GM21390 (cell line): ENCODE data around the gene NOS3.

Experiments
- ATAC-seq: cut with Tn5 transposase; IDR thresholded peaks from one replicate; pipeline ENCODE4 v1.9.1; 2021; ENCODE audit not compliant: unreplicated experiment

Gene NOS3

DNA sequence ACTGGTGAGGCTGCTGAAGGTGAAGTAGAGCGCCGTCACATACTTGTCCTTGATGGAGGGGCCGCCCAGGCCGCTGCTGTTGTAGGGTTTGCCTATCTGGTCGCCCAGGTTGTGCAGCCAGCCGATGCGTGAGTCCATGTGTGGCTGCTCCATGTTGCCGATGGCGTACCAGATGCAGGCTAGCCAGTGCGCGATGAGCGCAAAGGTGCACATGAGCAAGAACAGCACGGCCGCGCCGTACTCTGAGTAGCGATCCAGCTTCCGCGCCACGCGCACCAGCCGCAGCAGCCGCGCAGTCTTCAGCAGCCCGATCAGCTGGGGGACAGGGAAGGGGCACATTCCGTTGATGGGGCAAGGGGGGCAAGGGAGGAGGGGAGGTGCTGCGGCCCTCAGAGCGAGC is 39.3 kb upstream of the NOS3 start:
- ATAC-seq: no peak

DNA sequence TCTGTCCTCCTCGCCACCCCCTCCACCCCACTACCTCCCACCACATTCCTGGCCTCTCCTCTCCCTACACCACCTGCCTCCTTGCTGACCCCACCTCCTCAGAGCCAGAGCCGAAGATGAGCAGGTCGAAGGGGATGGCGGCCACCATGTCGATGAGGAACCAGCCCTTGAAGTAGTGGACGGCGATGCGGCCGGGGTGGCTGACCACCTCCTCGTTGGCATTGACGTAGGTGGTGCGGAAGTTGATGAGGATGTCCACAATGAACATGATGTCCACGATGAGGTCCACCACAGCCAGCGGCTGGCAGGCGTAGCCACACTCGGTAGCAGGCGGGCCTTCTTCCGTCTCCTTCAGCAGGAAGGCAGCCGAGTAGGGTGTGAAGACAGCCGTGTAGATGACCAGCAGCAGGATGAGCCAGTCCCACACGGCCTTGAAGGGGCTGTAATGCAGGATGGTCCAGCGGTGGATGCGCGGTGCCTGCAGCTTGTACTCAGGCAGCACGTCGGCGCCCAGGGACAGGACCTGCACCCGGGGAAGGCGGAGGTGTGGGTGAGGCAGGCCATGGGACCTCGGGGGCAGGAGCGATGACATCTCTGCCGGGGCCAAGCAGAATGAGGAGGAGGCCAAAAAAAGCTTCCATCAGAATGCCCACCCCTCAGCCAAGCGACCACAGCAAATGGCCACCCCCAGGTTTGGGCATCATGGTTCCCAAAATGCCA is 38.3 kb upstream of the NOS3 start:
- ATAC-seq: no peak

DNA sequence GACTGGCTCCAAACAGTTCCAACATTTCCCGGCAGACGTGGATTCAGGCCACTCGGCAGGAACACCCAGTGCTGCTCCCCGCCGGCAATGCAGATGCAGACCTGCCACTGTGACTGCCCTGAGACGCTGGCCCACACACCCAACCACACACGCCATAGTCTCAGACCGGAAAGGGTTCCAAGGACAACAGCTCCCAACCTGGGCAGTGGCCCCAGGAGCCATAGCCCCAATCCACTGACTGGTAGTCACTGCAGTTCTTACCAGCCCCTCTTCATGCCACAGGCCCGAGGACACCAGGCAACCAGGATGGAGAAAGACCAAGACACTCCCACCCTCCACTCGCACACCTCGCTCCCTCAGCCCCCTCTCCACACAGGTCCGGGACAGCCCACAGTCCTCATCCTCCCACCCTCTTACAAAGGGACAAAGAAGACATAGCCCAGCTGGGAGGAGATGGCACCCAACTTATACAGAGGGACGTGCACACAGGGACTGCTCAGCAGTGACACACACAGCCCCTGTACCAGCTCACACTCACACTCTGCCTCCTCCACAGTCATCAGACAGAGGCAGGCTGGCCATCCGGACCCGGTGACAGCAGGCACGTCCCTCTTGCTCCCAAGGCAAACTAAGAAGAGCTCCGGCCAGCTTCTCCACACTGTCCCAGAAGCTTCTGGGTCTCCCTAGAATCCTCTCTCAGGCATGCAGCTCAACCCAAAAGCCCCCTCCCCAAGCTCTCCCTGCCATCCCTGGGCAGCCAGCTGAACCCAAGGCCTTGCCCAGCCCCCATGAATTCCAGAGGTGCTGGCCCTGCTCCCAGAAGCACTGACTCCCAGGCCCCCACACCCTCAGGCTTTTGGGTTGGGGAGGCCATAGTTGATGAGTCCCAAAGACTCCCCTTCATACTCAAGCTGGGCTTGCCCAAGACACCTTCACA is 37.5 kb upstream of the NOS3 start:
- no peak for ATAC-seq

DNA sequence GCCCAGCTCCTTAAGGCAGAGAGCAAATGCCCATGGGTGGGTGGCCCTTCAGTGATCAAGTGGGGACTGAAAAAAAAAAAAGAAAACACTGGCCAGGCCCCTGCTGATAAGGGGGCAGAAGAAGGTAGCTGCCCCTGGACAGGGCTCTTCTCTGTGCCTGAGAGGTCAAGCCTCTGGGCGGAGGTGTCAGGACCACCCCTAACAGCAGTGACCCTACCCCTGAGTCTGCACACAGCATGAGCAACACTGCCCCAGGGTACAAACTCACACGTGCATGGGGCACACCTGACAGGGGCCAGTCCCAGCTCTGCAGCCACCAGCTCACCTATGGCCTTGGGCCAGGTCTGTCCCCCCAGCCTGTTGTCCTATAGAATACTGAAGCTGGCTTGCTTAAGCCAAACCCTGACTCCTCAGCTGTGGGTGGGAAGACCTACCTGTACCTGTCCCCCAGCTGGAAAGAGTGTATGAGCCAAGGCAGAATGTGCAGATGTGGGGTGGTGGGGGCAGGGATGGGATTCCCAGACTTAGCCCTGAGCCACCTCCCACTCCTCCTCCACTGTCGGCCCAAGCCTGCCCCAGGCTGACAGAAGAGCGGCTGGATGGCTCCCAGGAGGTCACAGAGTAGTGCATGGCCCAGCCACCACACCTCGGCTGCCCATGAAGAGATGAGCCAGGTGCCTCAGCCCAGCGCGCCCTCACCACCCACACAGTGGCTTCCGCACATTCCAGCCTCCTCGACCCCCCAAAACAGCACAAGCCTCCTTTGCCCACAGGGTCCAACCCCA is 36.4 kb upstream of the NOS3 start:
- no peak for ATAC-seq

DNA sequence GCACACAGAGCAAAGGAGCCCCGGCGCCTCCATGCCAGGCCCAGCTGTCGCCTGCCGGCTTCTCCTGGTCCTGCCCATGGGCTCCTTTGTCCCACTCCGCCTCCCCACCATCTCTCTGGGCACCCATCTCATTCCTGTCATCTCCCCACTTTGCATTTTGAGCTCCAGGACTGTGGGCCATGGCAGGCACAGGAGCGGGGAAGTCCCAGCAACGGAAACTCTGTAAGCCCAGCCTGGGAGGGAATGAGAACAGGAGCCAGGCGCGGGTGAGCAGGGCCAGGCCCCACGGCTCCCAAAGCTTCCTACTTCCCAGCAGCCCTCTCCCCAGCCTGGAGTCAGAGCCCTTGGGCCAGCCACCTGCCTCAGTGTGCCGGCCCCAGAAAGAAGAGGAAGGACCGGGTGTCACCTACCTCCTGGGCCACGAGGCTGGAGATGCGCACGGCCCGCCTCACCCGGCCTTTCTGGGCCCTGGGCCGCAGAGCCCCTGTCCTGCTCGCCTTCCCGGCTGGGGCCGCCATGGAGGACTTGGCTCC is 35.8 kb upstream of the NOS3 start:
- no peak for ATAC-seq

DNA sequence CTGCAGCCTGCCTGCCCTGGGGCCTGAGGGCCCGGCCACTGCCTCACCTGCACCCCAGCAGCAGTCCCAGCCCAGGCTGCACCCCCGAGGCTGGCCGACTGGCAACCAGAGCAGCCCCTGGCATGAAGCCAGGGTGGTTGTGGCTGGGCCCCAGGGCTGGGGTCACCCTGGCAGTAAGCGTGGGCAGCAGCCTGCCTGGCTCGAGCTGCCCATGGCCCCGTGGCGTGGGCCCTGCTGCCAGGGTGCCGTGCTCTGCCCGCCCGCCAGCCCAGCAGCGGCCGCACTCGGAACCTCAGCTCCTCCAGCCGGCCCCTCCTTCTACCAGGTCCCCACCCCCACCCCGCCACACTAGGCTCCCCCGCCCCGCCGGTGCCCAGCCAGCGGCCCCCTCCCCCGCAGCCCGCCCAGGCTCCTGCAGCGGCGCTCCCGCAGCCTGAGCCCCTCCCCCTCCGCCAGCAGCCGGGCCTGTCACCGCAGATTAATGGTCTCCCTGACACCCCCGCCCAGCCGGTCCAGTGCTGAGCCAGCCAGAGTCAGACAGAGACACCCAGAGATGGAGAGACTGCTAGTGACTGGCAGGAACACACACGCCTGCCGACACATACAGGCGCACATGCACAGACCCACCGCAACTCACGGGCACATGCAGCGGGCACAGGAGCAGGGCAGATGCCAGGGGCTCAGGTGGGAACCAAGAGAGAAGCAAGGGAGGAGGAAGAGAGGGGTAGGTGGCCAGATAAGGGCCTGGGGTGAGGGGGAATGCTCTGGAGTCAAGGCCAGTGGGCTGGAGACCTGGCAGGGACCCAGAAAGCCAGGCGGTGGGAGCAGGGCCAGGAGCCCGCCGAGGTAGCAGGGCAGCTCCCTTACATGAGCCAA is 35.1 kb upstream of the NOS3 start:
- ATAC-seq: no peak

DNA sequence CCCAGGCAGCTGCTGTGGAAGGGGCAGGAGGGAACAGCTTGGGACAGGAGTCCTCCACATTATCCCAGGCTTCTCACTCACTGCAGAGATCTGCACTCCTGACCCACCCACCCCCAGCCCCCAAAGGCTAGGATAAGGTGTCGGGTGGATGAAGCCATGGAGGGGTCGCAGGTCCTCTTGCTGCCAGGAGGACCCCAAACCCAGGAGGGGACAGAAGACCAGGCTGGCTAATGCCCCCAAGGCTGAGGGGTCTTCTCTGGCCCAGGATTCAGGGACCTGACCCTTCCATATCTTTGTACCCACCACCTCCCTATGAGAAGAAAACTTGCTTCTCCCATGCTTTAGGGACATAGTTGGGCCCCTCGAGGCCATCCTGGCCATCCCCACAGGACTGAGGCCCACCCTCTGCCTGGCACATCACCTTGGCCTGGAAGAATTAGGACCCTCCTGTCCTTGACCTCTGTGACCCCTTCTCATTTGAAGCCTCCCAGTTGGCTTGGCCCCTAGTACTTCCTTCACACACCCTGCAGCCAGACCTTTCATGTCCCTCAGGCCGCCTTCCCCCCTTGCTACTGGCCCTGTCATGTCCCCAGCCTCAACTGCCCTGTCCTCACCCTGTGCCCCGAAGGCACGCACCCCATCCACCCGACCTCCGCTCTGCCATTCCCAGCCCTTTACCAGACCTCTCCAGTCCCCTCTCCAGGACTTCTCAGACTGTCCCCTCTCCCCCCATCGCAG is 34.3 kb upstream of the NOS3 start:
- no peak for ATAC-seq

DNA sequence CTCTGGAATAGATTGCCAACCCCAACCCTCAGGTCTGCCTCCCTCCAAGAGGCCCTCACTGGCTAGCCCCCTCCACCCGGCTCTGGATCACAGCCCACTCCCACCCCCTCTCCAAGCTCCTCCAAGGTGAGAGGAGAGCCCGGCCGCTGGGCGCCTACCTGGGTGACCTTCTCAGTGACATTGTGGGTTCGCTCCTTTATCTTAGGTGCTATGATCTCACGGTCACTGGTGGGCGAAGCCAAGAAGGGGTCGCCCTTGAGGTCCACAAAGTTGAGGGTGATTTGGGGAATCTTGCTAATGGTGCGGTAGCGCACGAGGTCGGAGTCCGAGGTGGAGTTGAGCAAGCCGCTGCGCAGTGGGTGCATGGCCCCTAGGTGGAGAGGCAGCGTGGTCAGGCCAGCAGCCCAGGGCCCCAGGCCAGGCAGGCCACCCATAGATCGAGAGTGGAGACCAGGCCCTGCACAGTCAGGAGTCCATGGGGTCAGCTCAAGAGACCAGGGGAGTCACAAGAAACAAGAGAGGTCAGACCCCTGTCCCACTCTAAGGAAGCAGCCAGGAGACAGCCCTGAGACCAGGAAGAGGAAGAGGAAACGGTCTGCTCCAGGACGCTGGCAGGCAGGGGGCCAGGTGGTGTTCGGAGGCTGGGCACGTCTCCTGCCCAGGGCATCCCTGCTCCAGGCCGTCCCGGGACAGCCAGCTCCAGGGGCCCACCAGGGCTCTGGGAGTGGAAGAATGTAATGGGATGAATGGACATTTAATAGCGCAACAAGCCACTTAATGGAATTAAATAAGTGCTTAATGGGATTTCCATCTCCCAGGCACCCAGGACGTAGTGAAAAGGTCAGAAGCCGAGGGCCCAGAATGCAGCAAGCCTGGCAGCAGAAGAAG is 33.4 kb upstream of the NOS3 start:
- ATAC-seq: no peak

DNA sequence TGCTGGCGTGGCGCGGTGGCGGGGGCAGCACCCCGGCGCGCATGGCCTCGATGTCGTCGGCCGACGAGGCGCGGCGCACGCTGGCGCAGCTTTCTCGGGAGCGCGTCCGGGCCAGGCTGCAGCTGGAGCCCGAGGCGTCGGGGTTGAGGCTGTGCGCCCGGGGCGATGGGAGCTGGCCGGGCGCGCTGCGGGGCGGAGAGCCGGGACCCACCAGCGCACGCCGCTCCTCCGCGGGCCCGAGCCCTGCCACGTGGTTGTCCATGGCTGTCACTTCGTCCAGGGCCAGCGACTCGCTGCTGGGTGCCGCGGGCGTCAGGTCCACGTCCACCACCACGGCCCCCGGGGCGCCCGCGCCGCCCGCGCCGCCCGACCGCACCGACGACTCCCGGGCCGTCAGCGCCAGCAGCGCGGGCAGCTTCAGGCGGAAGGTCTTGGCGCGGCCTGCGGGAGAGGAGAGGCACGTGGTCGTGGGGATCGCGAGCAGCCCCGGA is 32.7 kb upstream of the NOS3 start:
- ATAC-seq: no peak

DNA sequence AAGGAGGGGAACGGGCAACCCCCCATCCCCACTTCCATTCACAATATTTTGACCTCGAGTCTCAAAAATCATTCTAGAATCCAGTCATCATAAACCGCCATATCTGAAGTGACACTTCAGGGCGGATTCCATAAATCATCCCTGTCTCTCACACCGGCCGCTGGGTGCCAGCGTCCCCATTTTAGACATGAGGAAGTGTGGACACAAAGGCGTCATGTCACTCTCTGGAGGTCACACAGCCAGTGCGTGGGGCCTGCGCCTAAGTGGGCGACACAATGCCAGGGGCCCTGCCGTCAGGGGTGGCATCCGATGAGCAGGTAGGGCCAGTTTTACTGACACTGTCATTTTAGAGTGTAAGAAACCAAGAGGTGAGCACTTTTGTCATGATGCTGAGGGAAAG is 32.2 kb upstream of the NOS3 start:
- ATAC-seq: no peak

DNA sequence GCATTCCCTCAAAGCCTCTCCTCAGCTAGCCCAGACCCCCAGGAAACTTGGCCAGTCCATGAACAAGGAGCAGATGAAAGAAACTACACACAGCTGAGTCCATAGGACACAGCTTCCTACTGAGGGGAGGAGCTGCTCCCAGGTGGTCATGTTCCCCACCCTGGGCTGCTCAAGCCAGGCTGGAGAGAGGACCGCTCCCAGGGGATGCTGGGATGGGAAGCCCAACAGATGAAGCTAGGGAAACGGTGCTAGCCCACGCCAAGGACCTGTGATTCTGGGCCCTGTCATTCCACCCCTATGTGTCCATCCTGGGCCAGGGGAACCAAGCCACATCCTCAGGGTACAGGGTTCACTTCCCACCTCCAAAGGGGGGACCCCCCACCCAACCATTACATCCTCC is 31.7 kb upstream of the NOS3 start:
- ATAC-seq: no peak

DNA sequence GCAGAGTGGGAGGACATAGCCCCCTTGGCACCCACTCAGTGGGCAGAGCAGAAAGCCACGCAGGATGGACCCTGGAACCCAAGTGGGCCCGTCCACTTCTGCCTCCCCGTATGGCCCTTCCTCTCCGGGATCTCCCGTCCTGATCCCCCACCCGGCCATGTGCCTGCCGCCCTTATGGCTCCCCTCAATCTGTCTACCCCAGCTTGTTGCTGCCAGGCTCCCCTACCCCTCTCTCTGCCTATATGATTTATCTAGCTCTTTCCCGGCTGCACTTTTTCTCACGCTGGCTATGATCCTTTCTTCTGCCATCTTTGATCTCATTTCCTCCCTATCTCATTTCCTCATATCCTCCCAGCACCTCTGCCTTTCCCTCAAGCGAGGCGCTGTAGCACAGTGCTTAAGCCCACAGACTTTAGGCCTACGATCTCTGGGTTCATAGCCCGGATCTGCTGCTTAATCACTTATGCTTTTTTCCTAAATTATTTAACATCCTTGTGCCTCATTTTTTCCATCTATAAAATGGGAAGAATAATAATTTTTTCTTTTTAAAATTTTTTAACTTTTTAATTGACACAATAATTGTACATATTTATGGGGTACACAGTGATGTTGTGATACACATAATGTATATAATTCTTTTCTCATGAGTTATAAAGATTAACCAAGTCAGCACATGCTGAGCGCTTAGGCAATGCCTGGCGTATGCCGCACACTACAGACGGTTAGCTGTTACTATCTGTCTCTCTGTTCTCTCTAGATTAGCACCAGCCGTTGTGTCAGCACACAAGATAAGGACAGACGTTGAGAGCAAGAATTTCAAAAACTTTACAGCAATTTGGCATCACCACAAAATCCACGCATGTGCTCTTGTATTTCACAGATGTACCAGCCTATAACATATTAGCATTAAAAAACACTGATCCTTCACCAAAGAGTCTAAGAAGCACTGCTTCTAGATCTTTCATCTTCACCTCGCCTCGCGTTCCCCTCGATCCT is 30.8 kb upstream of the NOS3 start:
- ATAC-seq: no peak

DNA sequence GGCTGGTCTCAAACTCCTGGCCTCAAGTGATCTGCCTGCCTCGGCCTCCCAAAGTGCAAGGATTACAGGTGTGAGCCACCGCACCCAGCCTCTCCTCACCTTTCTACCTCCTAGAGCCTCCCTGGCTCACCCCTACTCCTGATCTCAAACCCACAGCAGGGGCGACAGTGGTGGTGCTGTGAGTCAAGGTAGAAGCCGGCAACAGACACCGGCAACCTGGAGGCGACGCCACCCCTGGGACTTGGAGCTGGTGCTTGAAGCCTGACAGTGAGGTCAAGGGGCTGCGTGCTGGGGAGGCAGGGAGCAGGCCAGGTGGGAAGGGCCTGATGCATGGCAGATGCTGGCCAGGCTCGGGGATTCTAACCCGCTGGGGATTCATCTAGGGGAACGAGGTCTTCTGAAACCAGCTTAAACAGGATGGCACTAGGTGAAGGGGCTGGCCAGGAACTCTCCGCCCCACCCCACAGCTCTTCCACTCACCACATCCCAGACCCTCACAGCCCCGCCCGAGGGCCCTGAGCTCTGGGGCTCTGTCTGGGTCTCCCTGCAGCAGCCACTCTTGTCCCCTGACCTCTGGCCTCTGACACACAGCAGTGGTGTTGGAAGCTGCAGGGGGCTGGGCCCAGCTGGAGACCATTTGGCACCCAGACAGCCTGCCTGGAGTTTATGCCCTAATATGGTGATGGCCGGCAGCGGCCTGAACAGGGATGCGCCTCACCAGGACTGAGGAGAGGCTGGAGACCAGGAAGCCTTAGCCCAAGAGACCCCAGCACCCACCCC is 29.1 kb upstream of the NOS3 start:
- no peak for ATAC-seq

DNA sequence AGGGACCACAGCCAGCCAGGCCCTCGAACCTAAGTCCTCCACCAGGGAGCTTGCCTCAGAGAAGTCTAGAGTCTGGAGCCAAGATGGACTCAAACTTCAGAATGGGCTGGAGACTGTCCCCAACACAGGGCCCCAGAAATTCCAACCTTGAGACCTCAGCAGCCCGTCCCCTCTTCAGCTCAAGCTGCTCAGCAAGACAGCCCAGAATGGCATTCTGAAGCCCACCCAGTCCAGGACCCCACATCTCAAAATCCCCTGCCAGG is 28.6 kb upstream of the NOS3 start:
- no peak for ATAC-seq

DNA sequence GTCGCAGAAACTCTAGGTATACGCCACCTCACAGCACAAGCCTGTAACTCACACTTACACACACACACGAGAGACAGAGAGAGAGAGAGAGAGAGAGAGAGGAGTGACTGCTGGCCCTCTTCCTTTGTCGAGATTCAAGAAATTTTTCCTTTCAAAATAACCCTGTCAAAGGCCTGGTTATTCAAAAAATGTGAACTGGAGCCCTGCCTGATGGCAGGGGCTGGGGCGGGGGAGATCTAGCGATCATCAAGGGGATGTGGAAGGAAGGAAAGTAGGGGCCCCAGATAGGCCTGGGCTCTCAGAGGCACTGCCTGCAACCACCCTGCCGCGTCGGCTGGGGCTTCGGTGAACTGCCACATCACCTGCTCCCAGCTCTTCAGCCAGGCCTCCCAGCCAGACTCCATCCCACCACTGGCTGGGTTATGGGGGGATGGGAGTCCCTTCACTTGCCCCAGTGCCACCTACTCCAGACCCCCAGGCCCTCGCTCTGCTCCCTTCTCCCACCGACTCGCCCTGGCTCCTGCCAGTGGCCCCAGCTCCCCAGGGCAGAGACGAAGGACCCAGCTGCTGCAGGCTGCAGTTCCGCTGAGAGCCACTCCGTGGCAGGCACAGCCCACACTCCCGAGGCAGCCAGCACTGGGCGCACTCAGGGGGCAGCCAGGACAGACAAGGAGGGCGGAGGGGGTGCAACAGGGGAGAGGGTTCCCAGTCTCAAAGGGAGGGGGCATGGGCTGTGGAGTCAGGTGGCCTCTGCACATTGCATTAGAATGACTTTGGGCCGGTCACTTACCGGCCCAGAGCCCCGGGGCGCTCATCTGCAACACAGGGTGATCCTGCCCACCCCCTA is 28.0 kb upstream of the NOS3 start:
- no peak for ATAC-seq
